Measurements from ENCODE around the gene GRID1. TPM values are rescaled to one million over a fixed set of nuclear protein-coding genes. Genes with fewer than 3 reads are reported as not detected.
A peak's percentile ranks its signal among the peaks of the same experiment; 100 is the strongest.

Gene GRID1
- total RNA-seq, 4 donors from 2014 or later: 1.4 to 4.9 (median 2.0) TPM

DNA sequence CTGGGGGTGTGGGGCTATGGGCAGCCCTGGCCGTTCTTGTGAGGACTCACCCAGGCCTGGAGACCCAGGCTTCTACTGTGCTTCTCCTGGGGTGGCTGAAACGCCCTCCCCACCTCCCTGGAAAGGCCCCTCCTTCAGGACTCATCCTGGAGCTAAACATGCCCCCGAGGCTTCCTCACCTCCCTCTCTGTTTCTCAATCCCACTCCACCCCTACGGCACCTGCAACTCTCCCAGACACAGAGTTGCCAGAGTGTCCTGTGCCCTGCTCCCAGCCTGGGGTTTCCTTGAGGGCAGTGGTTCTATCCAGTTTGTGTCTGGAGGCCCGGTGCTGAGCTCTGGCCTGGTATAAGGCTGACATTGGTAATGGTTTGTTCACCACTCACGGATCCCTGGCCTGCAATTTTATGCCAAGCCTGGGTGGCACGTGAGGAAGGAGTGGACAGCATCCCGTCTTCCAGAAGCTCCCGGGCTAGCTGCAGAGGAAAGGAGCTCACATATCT is 68.0 kb downstream of the GRID1 start:
- TF ChIP-seq, protein P1, sequence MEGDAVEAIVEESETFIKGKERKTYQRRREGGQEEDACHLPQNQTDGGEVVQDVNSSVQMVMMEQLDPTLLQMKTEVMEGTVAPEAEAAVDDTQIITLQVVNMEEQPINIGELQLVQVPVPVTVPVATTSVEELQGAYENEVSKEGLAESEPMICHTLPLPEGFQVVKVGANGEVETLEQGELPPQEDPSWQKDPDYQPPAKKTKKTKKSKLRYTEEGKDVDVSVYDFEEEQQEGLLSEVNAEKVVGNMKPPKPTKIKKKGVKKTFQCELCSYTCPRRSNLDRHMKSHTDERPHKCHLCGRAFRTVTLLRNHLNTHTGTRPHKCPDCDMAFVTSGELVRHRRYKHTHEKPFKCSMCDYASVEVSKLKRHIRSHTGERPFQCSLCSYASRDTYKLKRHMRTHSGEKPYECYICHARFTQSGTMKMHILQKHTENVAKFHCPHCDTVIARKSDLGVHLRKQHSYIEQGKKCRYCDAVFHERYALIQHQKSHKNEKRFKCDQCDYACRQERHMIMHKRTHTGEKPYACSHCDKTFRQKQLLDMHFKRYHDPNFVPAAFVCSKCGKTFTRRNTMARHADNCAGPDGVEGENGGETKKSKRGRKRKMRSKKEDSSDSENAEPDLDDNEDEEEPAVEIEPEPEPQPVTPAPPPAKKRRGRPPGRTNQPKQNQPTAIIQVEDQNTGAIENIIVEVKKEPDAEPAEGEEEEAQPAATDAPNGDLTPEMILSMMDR (IDR thresholded peaks at IDR 0.05): no peak
- no peak for TF ChIP-seq POLR2A (IDR thresholded peaks at IDR 0.05)
- no peak overlapping the region for H3K4me3 ChIP-seq (ENCODE audit: low read depth, poor library complexity, severe bottlenecking)
- intact Hi-C loops (cut with DNase I; ENCODE audit: low total_unique reads): no loop called here
- WGBS, 2 donors: 70 to 71% methylated on average over 9 of the region's 9 CpGs
- peak in 1 of 2 donors; percentile 68 for DNase-seq (ENCODE audit: low spot score in 2 of 2)

DNA sequence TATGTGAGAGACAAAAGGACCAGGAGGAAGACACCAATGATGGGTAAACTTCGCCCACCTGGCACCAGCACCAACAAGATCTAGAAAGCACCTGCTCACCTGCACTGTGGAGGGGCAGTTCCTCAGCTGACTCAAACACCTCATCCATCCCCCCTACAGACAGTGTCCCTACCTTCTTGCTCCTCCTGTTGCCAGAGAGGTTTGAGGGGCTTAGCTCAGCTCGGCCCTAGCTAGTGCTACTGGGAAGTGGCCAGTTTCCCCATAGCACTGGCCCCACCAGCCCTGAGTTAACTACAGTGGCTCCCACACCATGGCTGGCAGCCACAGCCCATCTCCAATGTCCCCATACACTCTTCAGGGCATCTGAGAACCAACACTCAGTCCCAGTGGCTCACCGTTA is 70.8 kb downstream of the GRID1 start:
- intact Hi-C loops (cut with DNase I; ENCODE audit: low total_unique reads): no loop called here
- TF ChIP-seq, protein P1 (IDR thresholded peaks at IDR 0.05): no peak
- TF ChIP-seq POLR2A (IDR thresholded peaks at IDR 0.05): no peak
- 77 to 85% methylated on average over 3 of the region's 3 CpGs for WGBS, 2 donors
- peak in 1 of 2 donors; percentile 59 for DNase-seq (ENCODE audit: low spot score in 2 of 2)
- no peak overlapping the region for H3K4me3 ChIP-seq (ENCODE audit: low read depth, poor library complexity, severe bottlenecking)

DNA sequence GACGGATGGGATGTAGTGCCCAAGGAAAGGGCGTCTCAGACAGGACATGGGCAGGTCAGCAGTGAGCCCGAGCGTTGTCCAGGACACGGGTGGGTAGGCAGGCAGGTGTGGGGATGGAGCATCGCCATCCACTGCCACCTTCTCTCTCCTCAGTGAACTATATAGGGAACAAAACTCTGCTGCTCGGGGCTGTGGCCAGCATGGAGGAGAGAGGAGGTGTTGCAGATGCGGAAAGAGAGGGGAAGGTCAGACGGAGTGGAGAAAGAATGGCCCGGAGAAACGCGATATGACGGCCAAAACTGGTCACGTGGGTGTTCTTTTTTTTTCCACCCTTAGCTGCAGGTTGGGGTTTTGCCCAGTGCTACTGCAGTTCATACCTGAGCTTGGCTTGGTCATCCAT is 71.2 kb downstream of the GRID1 start:
- TF ChIP-seq, protein P1 (IDR thresholded peaks at IDR 0.05): no peak
- TF ChIP-seq POLR2A (IDR thresholded peaks at IDR 0.05): no peak
- H3K4me3 ChIP-seq (ENCODE audit: low read depth, poor library complexity, severe bottlenecking): no peak overlapping the region
- peak in 1 of 2 donors; percentile 81 for DNase-seq (ENCODE audit: low spot score in 2 of 2)
- 90 to 91% methylated on average over 14 of the region's 14 CpGs for WGBS, 2 donors
- intact Hi-C loops (cut with DNase I; ENCODE audit: low total_unique reads): no loop called here

DNA sequence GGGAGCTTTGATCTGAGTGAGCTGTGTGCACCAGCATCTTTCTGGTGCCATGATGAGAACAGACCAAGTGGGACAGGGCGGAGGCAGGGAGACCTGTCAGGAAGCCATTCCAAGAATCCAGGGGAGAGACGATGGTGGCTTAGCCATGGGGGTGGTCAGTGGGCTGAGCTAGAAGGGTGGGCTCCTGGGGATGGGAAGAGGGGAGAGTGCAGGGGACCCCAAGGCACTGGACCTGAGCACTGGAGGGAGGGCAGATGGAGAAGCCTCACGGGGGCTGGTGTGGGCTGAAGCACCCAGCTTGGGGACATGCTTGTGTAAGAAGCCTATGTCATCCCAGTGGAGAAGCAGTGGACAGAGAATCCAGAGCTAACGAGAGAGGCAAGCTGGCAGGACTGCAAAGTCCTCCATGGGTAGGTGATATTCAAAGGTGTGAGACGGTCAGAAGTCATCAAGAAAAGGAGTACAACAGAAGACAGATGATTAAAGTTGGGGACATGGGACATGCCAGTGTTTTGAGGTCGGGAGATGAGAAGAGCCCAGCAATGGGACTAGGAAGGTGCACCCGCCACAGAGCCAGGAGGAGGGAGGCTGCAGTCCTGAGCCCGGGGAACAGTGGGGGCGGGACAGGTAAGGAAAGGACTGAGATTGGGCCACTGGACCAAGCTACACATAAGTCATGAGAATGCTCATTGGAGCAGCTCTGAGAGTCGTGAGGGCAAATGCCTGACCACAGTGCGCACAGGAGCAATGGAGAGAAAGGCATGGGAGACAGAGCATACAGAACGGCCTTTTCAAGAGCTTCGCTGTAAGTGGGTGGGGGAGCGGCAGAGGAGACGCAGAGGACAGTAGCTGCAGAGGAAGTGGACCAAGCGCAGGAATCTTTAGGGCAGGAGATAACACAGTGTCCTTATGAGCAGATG is 72.0 kb downstream of the GRID1 start:
- DNase-seq (ENCODE audit: low spot score in 2 of 2): peak in 1 of 2 donors; percentile 61
- no peak overlapping the region for H3K4me3 ChIP-seq (ENCODE audit: low read depth, poor library complexity, severe bottlenecking)
- WGBS, 2 donors: 87 to 90% methylated on average over 16 of the region's 16 CpGs
- intact Hi-C loops (cut with DNase I; ENCODE audit: low total_unique reads): no loop called here
- TF ChIP-seq, protein P1 (IDR thresholded peaks at IDR 0.05): no peak
- TF ChIP-seq POLR2A (IDR thresholded peaks at IDR 0.05): no peak

DNA sequence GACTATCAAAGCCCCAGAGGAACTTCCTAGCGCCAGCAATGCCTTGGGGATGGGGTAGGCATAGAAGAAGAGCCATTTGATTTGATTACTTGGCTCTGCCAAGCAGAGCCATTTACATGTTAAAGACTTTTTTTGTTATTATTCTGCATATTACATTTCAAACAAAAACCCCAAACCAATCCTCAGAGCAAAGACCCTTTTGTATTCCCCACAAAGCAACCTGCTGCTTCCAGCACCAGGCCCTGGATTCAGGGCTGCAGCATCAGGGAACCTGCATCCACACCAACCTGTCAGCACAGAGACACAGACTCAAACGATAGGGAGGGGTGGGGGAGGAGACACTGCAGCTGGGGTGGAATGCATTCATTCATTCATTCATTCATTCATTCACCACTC is 73.2 kb downstream of the GRID1 start:
- no peak overlapping the region for H3K4me3 ChIP-seq (ENCODE audit: low read depth, poor library complexity, severe bottlenecking)
- 43 to 56% methylated on average over 2 of the region's 2 CpGs for WGBS, 2 donors
- intact Hi-C loops (cut with DNase I; ENCODE audit: low total_unique reads): no loop called here
- DNase-seq (ENCODE audit: low spot score in 2 of 2): peak in 1 of 2 donors; percentile 72
- TF ChIP-seq, protein P1 (IDR thresholded peaks at IDR 0.05): no peak
- TF ChIP-seq POLR2A (IDR thresholded peaks at IDR 0.05): no peak

Data from lower leg skin (tissue), 4 donors.